Measurements from ENCODE around the gene FEM1C. TPM values are rescaled to one million over a fixed set of nuclear protein-coding genes. Genes with fewer than 3 reads are reported as not detected.

The FEM1C gene
- total RNA-seq, 2 experiments from 2014 or later = 5.6 to 9.0 TPM

DNA sequence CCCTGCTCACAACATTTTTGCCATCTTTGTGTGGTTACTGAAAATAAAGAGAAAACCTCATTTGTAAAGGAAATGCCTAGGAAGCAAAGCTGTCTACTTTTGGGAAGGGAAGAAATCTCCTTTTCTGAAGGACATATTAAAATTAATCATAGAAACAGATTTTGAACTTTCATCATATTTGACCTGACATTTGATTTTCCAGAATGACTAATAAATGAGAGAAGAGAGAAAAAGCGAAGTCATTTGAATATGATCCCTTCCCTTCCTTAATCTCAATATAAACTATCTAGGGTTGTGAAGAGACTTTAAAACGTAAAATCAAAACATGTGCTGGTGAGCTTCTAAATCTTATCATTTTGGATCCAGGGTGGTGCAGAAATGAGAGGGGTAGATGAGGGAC, 66.3 kb downstream of the FEM1C start:
- H3K36me3 ChIP-seq (ENCODE audit: insufficient read depth, low read length) = no peaks in the 10 kb centered on the region
- no peaks in the 10 kb centered on the region for H3K9me2 ChIP-seq (ENCODE audit: insufficient read depth, low read length)
- no peak overlapping the region for H3K27ac ChIP-seq (ENCODE audit: low read depth, low read length, poor library complexity, severe bottlenecking)
- no peak for DNase-seq (ENCODE audit: low spot score)
- H3K4me3 ChIP-seq (ENCODE audit: low read depth, low read length, poor library complexity, severe bottlenecking) = no peak overlapping the region
- intact Hi-C loops (cut with micrococcal nuclease; ENCODE audit: unreplicated experiment) = no loop called here
- ChIA-PET CTCF (ENCODE audit: unreplicated experiment) (no interaction called here), POLR2A (interaction anchor here (0.6 to 1.2 kb wide), 2 partner anchors 10 to 137 kb away, joined by 3 to 4 read pairs; no protein-coding TSS in a partner anchor)
- no peaks in the 10 kb centered on the region for H3K9me3 ChIP-seq (ENCODE audit: low read length)
- H3K4me2 ChIP-seq (ENCODE audit: low read length) = no peak overlapping the region
- no peaks in the 10 kb centered on the region for H3K79me2 ChIP-seq (ENCODE audit: insufficient read depth, low read depth, low read length)
- BruUV-seq (replicated peaks) = no TSS peak
- TF ChIP-seq EZH2phosphoT487 (IDR thresholded peaks at IDR 0.05; ENCODE audit: borderline replicate concordance, low read depth, low read length) = no peak
- TF ChIP-seq, protein P1, sequence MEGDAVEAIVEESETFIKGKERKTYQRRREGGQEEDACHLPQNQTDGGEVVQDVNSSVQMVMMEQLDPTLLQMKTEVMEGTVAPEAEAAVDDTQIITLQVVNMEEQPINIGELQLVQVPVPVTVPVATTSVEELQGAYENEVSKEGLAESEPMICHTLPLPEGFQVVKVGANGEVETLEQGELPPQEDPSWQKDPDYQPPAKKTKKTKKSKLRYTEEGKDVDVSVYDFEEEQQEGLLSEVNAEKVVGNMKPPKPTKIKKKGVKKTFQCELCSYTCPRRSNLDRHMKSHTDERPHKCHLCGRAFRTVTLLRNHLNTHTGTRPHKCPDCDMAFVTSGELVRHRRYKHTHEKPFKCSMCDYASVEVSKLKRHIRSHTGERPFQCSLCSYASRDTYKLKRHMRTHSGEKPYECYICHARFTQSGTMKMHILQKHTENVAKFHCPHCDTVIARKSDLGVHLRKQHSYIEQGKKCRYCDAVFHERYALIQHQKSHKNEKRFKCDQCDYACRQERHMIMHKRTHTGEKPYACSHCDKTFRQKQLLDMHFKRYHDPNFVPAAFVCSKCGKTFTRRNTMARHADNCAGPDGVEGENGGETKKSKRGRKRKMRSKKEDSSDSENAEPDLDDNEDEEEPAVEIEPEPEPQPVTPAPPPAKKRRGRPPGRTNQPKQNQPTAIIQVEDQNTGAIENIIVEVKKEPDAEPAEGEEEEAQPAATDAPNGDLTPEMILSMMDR (conservative IDR thresholded peaks at IDR 0.05; ENCODE audit: low read length) = no peak
- no peaks in the 10 kb centered on the region for H4K20me1 ChIP-seq (ENCODE audit: insufficient read depth, low read length)
- H3K4me1 ChIP-seq (ENCODE audit: insufficient read depth, low read length, poor library complexity, severe bottlenecking) = no peaks in the 10 kb centered on the region
- no peak overlapping the region for H2AFZ ChIP-seq (ENCODE audit: low read length)

DNA sequence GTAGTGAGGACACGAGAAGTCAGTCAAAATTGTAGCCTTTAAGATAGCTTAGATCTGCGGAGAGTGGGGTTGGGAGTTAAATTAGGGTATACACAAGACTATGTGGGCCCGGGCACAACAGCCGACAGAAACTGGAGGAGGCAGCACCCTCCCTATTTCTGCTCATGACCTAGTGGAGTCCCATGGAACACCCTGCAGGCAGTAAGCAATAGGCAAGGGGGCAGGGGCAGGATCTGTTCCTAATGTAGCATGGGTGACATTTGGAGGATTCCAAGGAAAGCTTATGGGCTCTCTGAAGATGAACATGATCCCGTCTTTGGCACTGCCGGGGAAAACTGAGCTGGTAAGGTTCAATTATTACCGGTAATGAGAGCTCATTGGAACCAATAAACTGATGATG, 67.0 kb downstream of the FEM1C start:
- intact Hi-C loops (cut with micrococcal nuclease; ENCODE audit: unreplicated experiment) = no loop called here
- POLR2A ChIA-PET = interaction anchor here (0.6 to 1.2 kb wide), 2 partner anchors 11 to 137 kb away, joined by 3 to 4 read pairs; no protein-coding TSS in a partner anchor
- TF ChIP-seq, protein P1 (conservative IDR thresholded peaks at IDR 0.05; ENCODE audit: low read length) = no peak
- no peak for TF ChIP-seq EZH2phosphoT487 (IDR thresholded peaks at IDR 0.05; ENCODE audit: borderline replicate concordance, low read depth, low read length)

DNA sequence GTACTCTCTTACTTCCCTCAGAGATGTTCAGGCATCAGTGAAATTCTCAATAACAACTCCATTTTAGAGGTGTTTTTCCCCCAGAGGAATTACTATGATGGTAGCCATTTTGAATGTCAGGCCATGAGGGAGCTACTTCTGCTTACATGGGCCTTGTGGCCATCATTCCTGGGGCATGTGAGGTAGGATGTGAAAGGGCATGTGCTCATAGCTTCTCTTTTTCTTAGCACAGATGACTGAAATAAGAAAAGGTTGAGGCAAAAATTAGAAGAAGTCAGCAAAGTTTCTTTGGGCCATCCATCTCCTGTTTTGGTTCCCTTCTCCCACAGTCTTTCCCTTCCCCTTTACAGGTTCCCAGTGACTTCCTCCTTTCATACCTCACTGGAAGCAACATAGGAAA, 68.8 kb downstream of the FEM1C start:
- no peak for TF ChIP-seq EZH2phosphoT487 (IDR thresholded peaks at IDR 0.05; ENCODE audit: borderline replicate concordance, low read depth, low read length)
- TF ChIP-seq, protein P1 (conservative IDR thresholded peaks at IDR 0.05; ENCODE audit: low read length) = no peak
- Histone ChIP-seq H3K9me3 (ENCODE audit: low read length) (no peaks in the 10 kb centered on the region), H3K4me3 (ENCODE audit: low read depth, low read length, poor library complexity, severe bottlenecking) (no peak overlapping the region), H3K27ac (ENCODE audit: low read depth, low read length, poor library complexity, severe bottlenecking) (no peak overlapping the region), H3K36me3 (ENCODE audit: insufficient read depth, low read length) (no peaks in the 10 kb centered on the region), H3K4me1 (ENCODE audit: insufficient read depth, low read length, poor library complexity, severe bottlenecking) (no peaks in the 10 kb centered on the region), H2AFZ (ENCODE audit: low read length) (no peak overlapping the region), H3K4me2 (ENCODE audit: low read length) (no peak overlapping the region), H3K9me2 (ENCODE audit: insufficient read depth, low read length) (no peaks in the 10 kb centered on the region), H4K20me1 (ENCODE audit: insufficient read depth, low read length) (no peaks in the 10 kb centered on the region), H3K79me2 (ENCODE audit: insufficient read depth, low read depth, low read length) (no peaks in the 10 kb centered on the region)
- DNase-seq (ENCODE audit: low spot score) = no peak
- intact Hi-C loops (cut with micrococcal nuclease; ENCODE audit: unreplicated experiment) = no loop called here
- CTCF ChIA-PET (ENCODE audit: unreplicated experiment) = no interaction called here
- BruUV-seq (replicated peaks) = no TSS peak
- POLR2A ChIA-PET = interaction anchor here (0.6 kb wide), 1 partner anchor 40 kb away, joined by 3 read pairs; no protein-coding TSS in a partner anchor

More for the DNA sequence above, 67.0 kb downstream of the FEM1C start:
- H3K4me2 ChIP-seq (ENCODE audit: low read length) = no peak overlapping the region
- CTCF ChIA-PET (ENCODE audit: unreplicated experiment) = no interaction called here
- H3K36me3 ChIP-seq (ENCODE audit: insufficient read depth, low read length) = no peaks in the 10 kb centered on the region
- no peak overlapping the region for H3K27ac ChIP-seq (ENCODE audit: low read depth, low read length, poor library complexity, severe bottlenecking)
- BruUV-seq (replicated peaks) = no TSS peak
- no peaks in the 10 kb centered on the region for H4K20me1 ChIP-seq (ENCODE audit: insufficient read depth, low read length)
- H3K9me2 ChIP-seq (ENCODE audit: insufficient read depth, low read length) = no peaks in the 10 kb centered on the region
- no peaks in the 10 kb centered on the region for H3K79me2 ChIP-seq (ENCODE audit: insufficient read depth, low read depth, low read length)
- no peak overlapping the region for H2AFZ ChIP-seq (ENCODE audit: low read length)
- no peaks in the 10 kb centered on the region for H3K9me3 ChIP-seq (ENCODE audit: low read length)
- no peak for DNase-seq (ENCODE audit: low spot score)
- no peak overlapping the region for H3K4me3 ChIP-seq (ENCODE audit: low read depth, low read length, poor library complexity, severe bottlenecking)
- no peaks in the 10 kb centered on the region for H3K4me1 ChIP-seq (ENCODE audit: insufficient read depth, low read length, poor library complexity, severe bottlenecking)
